Measurements from ENCODE around the gene CARD6.

The CARD6 gene

GRCh38 chr5:40831346-40832210, 9.6 kb upstream of the CARD6 start:
- no peak for TF ChIP-seq CTCF (IDR thresholded peaks at IDR 0.05; ENCODE audit: control insufficient read depth, extremely low read depth, insufficient read depth)
- H3K4me3 ChIP-seq (ENCODE audit: low read depth, low read length): no peak overlapping the region
- DNase-seq (ENCODE audit: low read depth): no peak

- no peak for DNase-seq (ENCODE audit: low read depth)
- no peak overlapping the region for H3K4me3 ChIP-seq (ENCODE audit: low read depth, low read length)
- TF ChIP-seq CTCF (IDR thresholded peaks at IDR 0.05; ENCODE audit: control insufficient read depth, extremely low read depth, insufficient read depth): no peak
Observed at GRCh38 chr5:40832345-40832744, 8.8 kb upstream of the CARD6 start.

- no peak for TF ChIP-seq CTCF (IDR thresholded peaks at IDR 0.05; ENCODE audit: control insufficient read depth, extremely low read depth, insufficient read depth)
- DNase-seq (ENCODE audit: low read depth): no peak
- peak overlapping the region; percentile 99 for H3K4me3 ChIP-seq (ENCODE audit: low read depth, low read length)
Observed at GRCh38 chr5:40833712-40834229, 7.4 kb upstream of the CARD6 start.

GRCh38 chr5:40834391-40834848, 6.7 kb upstream of the CARD6 start:
- TF ChIP-seq CTCF (IDR thresholded peaks at IDR 0.05; ENCODE audit: control insufficient read depth, extremely low read depth, insufficient read depth): no peak
- DNase-seq (ENCODE audit: low read depth): no peak
- H3K4me3 ChIP-seq (ENCODE audit: low read depth, low read length): peak overlapping the region; percentile 99

GRCh38 chr5:40834849-40835787, 6.0 kb upstream of the CARD6 start, which contains the start of gene RPL37:
TSS of gene RPL37 (minus strand) at chr5:40835222. CDS start at chr5:40835185, 37 bp downstream.
- H3K4me3 ChIP-seq (ENCODE audit: low read depth, low read length): peak within 1 kb of the TSS; percentile 99
- peak; percentile 94 for DNase-seq (ENCODE audit: low read depth)
- TF ChIP-seq CTCF (IDR thresholded peaks at IDR 0.05; ENCODE audit: control insufficient read depth, extremely low read depth, insufficient read depth): no peak

GRCh38 chr5:40838086-40838485, 3.1 kb upstream of the CARD6 start:
- DNase-seq (ENCODE audit: low read depth): no peak
- no peak overlapping the region for H3K4me3 ChIP-seq (ENCODE audit: low read depth, low read length)
- TF ChIP-seq CTCF (IDR thresholded peaks at IDR 0.05; ENCODE audit: control insufficient read depth, extremely low read depth, insufficient read depth): no peak

Data from LNCaP clone FGC (cell line).